OCI-LY3 (cell line): ENCODE data around the gene LRP2.
A peak's percentile ranks its signal among the peaks of the same experiment; 100 is the strongest.

Experiments
- H2AFZ ChIP-seq: fragments of 200-600, 300-600 bp; shearing (Covaris generic); 2 replicates; pipeline ENCODE4 v1.6.0; 2014; ENCODE audit warnings: antibody characterized with exemption, low read depth, low read length
- H3K27ac ChIP-seq: fragments of 200-600, 300-600 bp; sonication (generic); 2 replicates; pipeline ENCODE4 v1.5.1; 2014; ENCODE audit warnings: mild to moderate bottlenecking, low read length, moderate library complexity, mixed read lengths
- H3K27me3 ChIP-seq: fragments of 200-600, 300-600 bp; sonication (generic); 2 replicates; pipeline ENCODE4 v1.6.1; 2014; ENCODE audit warnings: low read depth, low read length, mixed read lengths
- H3K36me3 ChIP-seq: fragments of 200-600, 300-600 bp; sonication (generic); replicated peaks from 2 replicates; pipeline ENCODE3; 2014; ENCODE audit warnings: low read depth, low read length, mixed read lengths
- H3K4me1 ChIP-seq: fragments of 300-600, 200-600 bp; sonication (generic); 2 replicates; pipeline ENCODE4 v1.6.1; 2014; ENCODE audit warnings: low read length, mixed read lengths
- H3K4me2 ChIP-seq: fragments of 200-600, 300-600 bp; sonication (generic); 2 replicates; pipeline ENCODE4 v1.6.1; 2014; ENCODE audit warnings: low read length, mixed read lengths
- H3K4me3 ChIP-seq: fragments of 300-600, 200-600 bp; sonication (generic); 2 replicates; pipeline ENCODE4 v1.5.1; 2014; ENCODE audit warnings: antibody characterized with exemption, mild to moderate bottlenecking, low read length, moderate library complexity
- H3K79me2 ChIP-seq: fragments of 300-600, 200-600 bp; shearing (Covaris generic); 2 replicates; pipeline ENCODE4 v1.6.1; 2014; ENCODE audit warnings: mild to moderate bottlenecking, low read length, mixed read lengths
- H3K9ac ChIP-seq: fragments of 300-600, 200-600 bp; shearing (Covaris generic); 2 replicates; pipeline ENCODE4 v1.6.0; 2014; ENCODE audit warnings: mild to moderate bottlenecking, low read length, moderate library complexity
- H3K9me3 ChIP-seq: fragments of 200-600, 300-600 bp; shearing (Covaris generic); 2 replicates; pipeline ENCODE4 v1.6.1; 2014; ENCODE audit warnings: low read length, mixed read lengths; ENCODE audit not compliant: insufficient read depth
- H4K20me1 ChIP-seq: fragments of 200-600, 300-600 bp; sonication (generic); 2 replicates; pipeline ENCODE4 v1.6.1; 2016; ENCODE audit warnings: low read length, mixed read lengths; ENCODE audit not compliant: insufficient read depth
- CTCF ChIP-seq: fragments of 200-600, 300-600 bp; sonication (generic); IDR thresholded peaks from 2 replicates; pipeline ENCODE4 v1.5.1; 2014; ENCODE audit warnings: antibody characterized with exemption, low read length, low read depth
- EZH2phosphoT487 ChIP-seq: fragments of 200-600 bp; shearing (Covaris generic); IDR thresholded peaks from 2 replicates; pipeline ENCODE4 v1.6.1; 2018; ENCODE audit warnings: antibody characterized with exemption, mixed run types, low read depth

The LRP2 gene

GRCh38 chr2:169131587-169132512 is 230.5 kb downstream of the LRP2 start:
- no peaks in the 10 kb centered on the region for H3K27me3 ChIP-seq
- H3K4me2 ChIP-seq, result peak overlapping the region; percentile 42
- H3K4me1 ChIP-seq, result 0 out of 2 replicates have a peak, but pooled peaks cover 4% of the 10 kb centered on the region
- H3K9ac ChIP-seq, result no peak overlapping the region
- H3K79me2 ChIP-seq, result no peaks in the 10 kb centered on the region
- H3K36me3 ChIP-seq, result no peaks in the 10 kb centered on the region
- no peaks in the 10 kb centered on the region for H4K20me1 ChIP-seq
- no peak overlapping the region for H3K4me3 ChIP-seq
- H3K27ac ChIP-seq, result no peak overlapping the region
- H3K9me3 ChIP-seq, result no peaks in the 10 kb centered on the region
- no peak overlapping the region for H2AFZ ChIP-seq
- TF ChIP-seq EZH2phosphoT487 (no peak), CTCF (peak; percentile 82)

GRCh38 chr2:169129703-169130243 is 232.6 kb downstream of the LRP2 start:
- TF ChIP-seq CTCF (no peak), EZH2phosphoT487 (no peak)
- H2AFZ ChIP-seq, result no peak overlapping the region

GRCh38 chr2:169119851-169120250 is 242.5 kb downstream of the LRP2 start:
- Histone ChIP-seq H3K36me3 (no peaks in the 10 kb centered on the region), H3K4me2 (no peak overlapping the region), H3K9me3 (no peaks in the 10 kb centered on the region), H3K9ac (no peak overlapping the region), H2AFZ (no peak overlapping the region), H3K4me1 (no peaks in the 10 kb centered on the region), H4K20me1 (no peaks in the 10 kb centered on the region), H3K27ac (no peak overlapping the region), H3K4me3 (no peak overlapping the region), H3K79me2 (no peaks in the 10 kb centered on the region), H3K27me3 (peaks cover 14% of the 10 kb centered on the region)
- TF ChIP-seq CTCF (no peak), EZH2phosphoT487 (no peak)

More at GRCh38 chr2:169129703-169130243, 232.6 kb downstream of the LRP2 start:
- 0 out of 2 replicates have a peak, but pooled peaks cover 4% of the 10 kb centered on the region for H3K4me1 ChIP-seq
- no peaks in the 10 kb centered on the region for H3K9me3 ChIP-seq
- H3K4me2 ChIP-seq, result no peak overlapping the region
- no peak overlapping the region for H3K4me3 ChIP-seq
- no peaks in the 10 kb centered on the region for H3K36me3 ChIP-seq
- H3K27me3 ChIP-seq, result no peaks in the 10 kb centered on the region
- no peak overlapping the region for H3K27ac ChIP-seq
- H3K9ac ChIP-seq, result no peak overlapping the region
- H4K20me1 ChIP-seq, result no peaks in the 10 kb centered on the region
- H3K79me2 ChIP-seq, result no peaks in the 10 kb centered on the region

GRCh38 chr2:169119123-169119760 is 243.1 kb downstream of the LRP2 start:
- no peak overlapping the region for H3K27ac ChIP-seq
- no peak for TF ChIP-seq CTCF
- TF ChIP-seq EZH2phosphoT487, result no peak
- no peak overlapping the region for H3K9ac ChIP-seq
- no peaks in the 10 kb centered on the region for H3K4me1 ChIP-seq
- H3K36me3 ChIP-seq, result no peaks in the 10 kb centered on the region
- H2AFZ ChIP-seq, result no peak overlapping the region
- H3K9me3 ChIP-seq, result no peaks in the 10 kb centered on the region
- H3K4me3 ChIP-seq, result no peak overlapping the region
- H4K20me1 ChIP-seq, result no peaks in the 10 kb centered on the region
- no peaks in the 10 kb centered on the region for H3K79me2 ChIP-seq
- peaks cover 12% of the 10 kb centered on the region for H3K27me3 ChIP-seq
- H3K4me2 ChIP-seq, result no peak overlapping the region
